ENCODE measurements around the gene FBXL20.

- no peak for TF ChIP-seq CTCF (IDR thresholded peaks at IDR 0.05; ENCODE audit: control extremely low read depth in 1 of 3, insufficient read depth in 1 of 3, low read depth in 1 of 3, low read length in 3 of 3)
- TF ChIP-seq JUN (IDR thresholded peaks at IDR 0.05; ENCODE audit: low read depth, low read length) = no peak
- no peak for TF ChIP-seq SRF (IDR thresholded peaks at IDR 0.05; ENCODE audit: low read depth, low read length)
- TF ChIP-seq CEBPB (IDR thresholded peaks at IDR 0.05; ENCODE audit: low read depth, low read length) = no peak
- TF ChIP-seq CBX8 (IDR thresholded peaks at IDR 0.05; ENCODE audit: borderline replicate concordance, low read depth, low read length) = no peak
- no peak for TF ChIP-seq EP300 (IDR thresholded peaks at IDR 0.05; ENCODE audit: borderline replicate concordance in 1 of 2, low read depth in 2 of 2, low read length in 2 of 2)
- TF ChIP-seq EZH2 (IDR thresholded peaks at IDR 0.05; ENCODE audit: low read depth, low read length, severe bottlenecking) = no peak
Measured at GRCh38 chr17:39251997-39252396, 149.4 kb downstream of the FBXL20 start.

Measured in H1 (cell line).